Coronary artery (tissue), 2 donors: Measurements from ENCODE around the gene DISC1.

Experiments used
- DNase-seq: peaks from one replicate; pipeline ENCODE4 v3.0.0-alpha.2; 2017; ENCODE audit warnings: low spot score
- H3K27ac ChIP-seq, 2 donors: fragments of 200-600 bp; sonication (generic); one replicate each; pipeline ENCODE4 v1.5.1; 2016 to 2019
- H3K4me3 ChIP-seq: fragments of 200-600 bp; sonication (generic); 2 replicates; pipeline ENCODE4 v1.5.1; 2016; ENCODE audit warnings: mild to moderate bottlenecking, moderate library complexity
- CTCF ChIP-seq: fragments of 200-600 bp; sonication (generic); IDR thresholded peaks from one replicate; pipeline ENCODE4 v1.5.1; 2019; ENCODE audit warnings: antibody characterized with exemption

Gene DISC1

GRCh38 chr1:232017759-232018158 lies 391.2 kb downstream of the DISC1 start:
- no peak for TF ChIP-seq CTCF
- Histone ChIP-seq H3K4me3 (no peak overlapping the region), H3K27ac (no peak overlapping the region)
- DNase-seq = no peak

- DNase-seq = no peak
- Histone ChIP-seq H3K4me3 (no peak overlapping the region), H3K27ac (no peak overlapping the region)
- no peak for TF ChIP-seq CTCF
Observed at GRCh38 chr1:232018231-232019025, 391.8 kb downstream of the DISC1 start.

GRCh38 chr1:232019026-232019340 lies 392.4 kb downstream of the DISC1 start:
- TF ChIP-seq CTCF = no peak
- DNase-seq = no peak
- Histone ChIP-seq H3K27ac (no peak overlapping the region), H3K4me3 (no peak overlapping the region)

- no peak overlapping the region for H3K27ac ChIP-seq
- DNase-seq = no peak
- TF ChIP-seq CTCF = no peak
- H3K4me3 ChIP-seq = no peak overlapping the region
Observed at GRCh38 chr1:232020352-232020751, 393.8 kb downstream of the DISC1 start.

- no peak overlapping the region for H3K27ac ChIP-seq
- DNase-seq = no peak
- H3K4me3 ChIP-seq = no peak overlapping the region
- TF ChIP-seq CTCF = no peak
Observed at GRCh38 chr1:232029315-232029714, 402.7 kb downstream of the DISC1 start.

- Histone ChIP-seq H3K4me3 (no peak overlapping the region), H3K27ac (no peak overlapping the region)
- no peak for DNase-seq
- TF ChIP-seq CTCF = no peak
Observed at GRCh38 chr1:232031156-232031555, 404.6 kb downstream of the DISC1 start.

- no peak for TF ChIP-seq CTCF
- no peak overlapping the region for H3K27ac ChIP-seq
- no peak overlapping the region for H3K4me3 ChIP-seq
- DNase-seq = no peak
Observed at GRCh38 chr1:232033285-232033684, 406.7 kb downstream of the DISC1 start.
